Hepatocyte (in vitro differentiated cells): ENCODE results near the gene KCNS3. TPM values are rescaled to one million over a fixed set of nuclear protein-coding genes. Genes with fewer than 3 reads are reported as not detected.
A peak's percentile ranks its signal among the peaks of the same experiment; 100 is the strongest.

ENCODE experiments used
- DNase-seq: peaks from one replicate; pipeline ENCODE4 v3.0.0-alpha.2; 2016; ENCODE audit warnings: low spot score
- H2AFZ ChIP-seq: fragments of 200-600 bp; sonication (generic); 2 replicates; pipeline ENCODE4 v1.6.0; 2016; ENCODE audit warnings: antibody characterized with exemption, mild to moderate bottlenecking
- H3K27ac ChIP-seq: fragments of 200-600 bp; sonication (generic); 2 replicates; pipeline ENCODE4 v1.5.1; 2016; ENCODE audit warnings: mild to moderate bottlenecking
- H3K27me3 ChIP-seq: fragments of 200-600 bp; sonication (generic); 2 replicates; pipeline ENCODE4 v1.6.1; 2016
- H3K36me3 ChIP-seq: fragments of 200-600 bp; sonication (generic); replicated peaks from 2 replicates; pipeline ENCODE4 v1.5.1; 2016; ENCODE audit warnings: low read depth; ENCODE audit not compliant: insufficient read depth
- H3K4me1 ChIP-seq: fragments of 200-600 bp; sonication (generic); 2 replicates; pipeline ENCODE4 v1.5.1; 2016; ENCODE audit warnings: mild to moderate bottlenecking, moderate library complexity; ENCODE audit not compliant: insufficient read depth
- H3K4me2 ChIP-seq: fragments of 200-600 bp; sonication (generic); 2 replicates; pipeline ENCODE4 v1.6.0; 2016
- H3K4me3 ChIP-seq: fragments of 200-600 bp; sonication (generic); 2 replicates; pipeline ENCODE4 v1.5.1; 2016; ENCODE audit warnings: mild to moderate bottlenecking
- H3K79me2 ChIP-seq: fragments of 200-600 bp; sonication (generic); 2 replicates; pipeline ENCODE4 v1.6.0; 2017; ENCODE audit warnings: mild to moderate bottlenecking
- H3K9me2 ChIP-seq: fragments of 200-600 bp; sonication (generic); replicated peaks from 2 replicates; pipeline ENCODE4 v1.6.0; 2017; ENCODE audit warnings: mild to moderate bottlenecking; ENCODE audit not compliant: insufficient read depth
- H3K9me3 ChIP-seq: fragments of 200-600 bp; sonication (generic); 2 replicates; pipeline ENCODE4 v1.5.1; 2016; ENCODE audit warnings: low read depth, mild to moderate bottlenecking
- H4K20me1 ChIP-seq: fragments of 200-600 bp; sonication (generic); 2 replicates; pipeline ENCODE4 v1.6.0; 2016; ENCODE audit warnings: mild to moderate bottlenecking; ENCODE audit not compliant: insufficient read depth, poor library complexity, severe bottlenecking
- CTCF ChIP-seq: fragments of 200-600 bp; sonication (generic); IDR thresholded peaks from 2 replicates; pipeline ENCODE4 v1.5.1; 2016; ENCODE audit warnings: antibody characterized with exemption, mild to moderate bottlenecking; ENCODE audit not compliant: poor library complexity
- EZH2 ChIP-seq: fragments of 200-600 bp; sonication (generic); IDR thresholded peaks from 2 replicates; pipeline ENCODE4 v1.6.1; 2016; ENCODE audit warnings: antibody characterized with exemption, mild to moderate bottlenecking, borderline replicate concordance
- EZH2phosphoT487 ChIP-seq: fragments of 200-600 bp; sonication (generic); IDR thresholded peaks from one replicate; pipeline ENCODE4 v1.6.1; 2018; ENCODE audit warnings: antibody characterized with exemption, mild to moderate bottlenecking, low read depth, moderate library complexity; ENCODE audit not compliant: unreplicated experiment, severe bottlenecking
- WGBS: methylation state at CpG from one replicate; pipeline ENCODE4 v1.1.6; 2016; ENCODE audit warnings: low lambda C conversion rate; ENCODE audit errors: missing lambda C conversion rate; 5-methylcytosine and 5-hydroxymethylcytosine counted together
- polyA plus RNA-seq: library from polyadenylated mRNA; unstranded; fragments of >200 nt; fragmentation: Nextera tagmentation; extraction: Ambion mirVana; gene quantifications from 2 replicates; pipeline ENCODE4 v1.2.1, GENCODE V29; 2016
- total RNA-seq: library from RNA; depleted of rRNA; stranded (reverse); fragments of >200 nt; gene quantifications from 2 replicates; pipeline ENCODE4 v1.2.3, GENCODE V29; 2014

Gene KCNS3
- total and polyA plus RNA-seq, 2 experiments from 2014 or later = 4.8 TPM

GRCh38 chr2:17879137-17879912 is 858 bp downstream of the KCNS3 start:
- H2AFZ ChIP-seq = peak overlapping the region; percentile 90
- no peaks in the 10 kb centered on the region for H4K20me1 ChIP-seq
- peaks cover 64% of the 10 kb centered on the region for H3K27me3 ChIP-seq
- H3K79me2 ChIP-seq = no peaks in the 10 kb centered on the region
- no peak for TF ChIP-seq EZH2phosphoT487
- TF ChIP-seq EZH2 = peak; percentile 9
- TF ChIP-seq CTCF = peak; percentile 37
- H3K27ac ChIP-seq = no peak overlapping the region
- H3K4me2 ChIP-seq = peak overlapping the region; percentile 99
- H3K36me3 ChIP-seq = no peaks in the 10 kb centered on the region
- peaks cover 3% of the 10 kb centered on the region for H3K4me1 ChIP-seq
- no peaks in the 10 kb centered on the region for H3K9me3 ChIP-seq
- H3K9me2 ChIP-seq = no peaks in the 10 kb centered on the region
- H3K4me3 ChIP-seq = peak overlapping the region; percentile 70
- 3% methylated on average over 44 of the region's 49 CpGs for WGBS
- peak; percentile 81 for DNase-seq

GRCh38 chr2:17879913-17880274 is 1.4 kb downstream of the KCNS3 start:
- Histone ChIP-seq H3K4me1 (peaks cover 3% of the 10 kb centered on the region), H2AFZ (peak overlapping the region; percentile 90), H3K27me3 (peaks cover 59% of the 10 kb centered on the region), H3K79me2 (no peaks in the 10 kb centered on the region), H3K4me2 (peak overlapping the region; percentile 99), H3K9me2 (no peaks in the 10 kb centered on the region), H3K27ac (no peak overlapping the region), H4K20me1 (no peaks in the 10 kb centered on the region), H3K4me3 (peak overlapping the region; percentile 70), H3K9me3 (no peaks in the 10 kb centered on the region), H3K36me3 (no peaks in the 10 kb centered on the region)
- peak; percentile 10 for DNase-seq
- no peak for TF ChIP-seq CTCF
- no peak for TF ChIP-seq EZH2phosphoT487
- TF ChIP-seq EZH2 = no peak
- WGBS = 16% methylated on average over 9 of the region's 9 CpGs

GRCh38 chr2:17892770-17893534 is 14.5 kb downstream of the KCNS3 start:
- Histone ChIP-seq H3K27ac (no peak overlapping the region), H3K79me2 (no peaks in the 10 kb centered on the region), H3K4me3 (no peak overlapping the region), H3K9me3 (no peaks in the 10 kb centered on the region), H3K9me2 (no peaks in the 10 kb centered on the region), H3K4me2 (no peak overlapping the region), H3K27me3 (no peaks in the 10 kb centered on the region), H3K36me3 (no peaks in the 10 kb centered on the region), H2AFZ (no peak overlapping the region), H4K20me1 (no peaks in the 10 kb centered on the region), H3K4me1 (peaks cover 2% of the 10 kb centered on the region)
- TF ChIP-seq EZH2 = no peak
- no peak for TF ChIP-seq EZH2phosphoT487
- TF ChIP-seq CTCF = no peak
- peak; percentile 20 for DNase-seq
- 70% methylated on average over 10 of the region's 10 CpGs for WGBS
